ENCODE measurements around the gene TSPAN3.

GRCh38 chr15:77064063-77064462 is 6.8 kb downstream of the TSPAN3 start:
- TF ChIP-seq GATA3 (IDR thresholded peaks at IDR 0.05; ENCODE audit: low read depth, low read length) (no peak), GATA2 (IDR thresholded peaks at IDR 0.05; ENCODE audit: low read depth, low read length) (no peak)
